Measurements from ENCODE around the gene FKBP5.

Gene FKBP5

GRCh38 chr6:35534407-35535170 lies 154.1 kb downstream of the FKBP5 start:
- ATAC-seq (ENCODE audit: low read depth) (no peak), DNase-seq (ENCODE audit: low spot score) (no peak)
- H3K9me3 ChIP-seq (ENCODE audit: severe bottlenecking) = no peaks in the 10 kb centered on the region
- no peaks in the 10 kb centered on the region for H3K27me3 ChIP-seq (ENCODE audit: insufficient read depth, poor library complexity, severe bottlenecking)
- no peaks in the 10 kb centered on the region for H3K36me3 ChIP-seq (ENCODE audit: low read depth)
- no peak overlapping the region for H3K4me3 ChIP-seq (ENCODE audit: severe bottlenecking)
- H3K4me1 ChIP-seq (ENCODE audit: insufficient read depth, poor library complexity, severe bottlenecking) = no peaks in the 10 kb centered on the region
- no peak for TF ChIP-seq CTCF (IDR thresholded peaks at IDR 0.05; ENCODE audit: poor library complexity, severe bottlenecking)
- no peak overlapping the region for H3K27ac ChIP-seq (ENCODE audit: poor library complexity, severe bottlenecking)

- DNase-seq (ENCODE audit: low spot score) = no peak
- ATAC-seq (ENCODE audit: low read depth) = no peak
- H3K27ac ChIP-seq (ENCODE audit: poor library complexity, severe bottlenecking) = no peak overlapping the region
- no peaks in the 10 kb centered on the region for H3K27me3 ChIP-seq (ENCODE audit: insufficient read depth, poor library complexity, severe bottlenecking)
- H3K9me3 ChIP-seq (ENCODE audit: severe bottlenecking) = no peaks in the 10 kb centered on the region
- no peak overlapping the region for H3K4me3 ChIP-seq (ENCODE audit: severe bottlenecking)
- H3K4me1 ChIP-seq (ENCODE audit: insufficient read depth, poor library complexity, severe bottlenecking) = no peaks in the 10 kb centered on the region
- no peaks in the 10 kb centered on the region for H3K36me3 ChIP-seq (ENCODE audit: low read depth)
- no peak for TF ChIP-seq CTCF (IDR thresholded peaks at IDR 0.05; ENCODE audit: poor library complexity, severe bottlenecking)
These were observed 154.7 kb downstream of the FKBP5 start for GRCh38 chr6:35533981-35534380.

GRCh38 chr6:35532126-35532525 lies 156.6 kb downstream of the FKBP5 start:
- H3K4me3 ChIP-seq (ENCODE audit: severe bottlenecking) = no peak overlapping the region
- no peaks in the 10 kb centered on the region for H3K36me3 ChIP-seq (ENCODE audit: low read depth)
- H3K27me3 ChIP-seq (ENCODE audit: insufficient read depth, poor library complexity, severe bottlenecking) = no peaks in the 10 kb centered on the region
- H3K4me1 ChIP-seq (ENCODE audit: insufficient read depth, poor library complexity, severe bottlenecking) = no peaks in the 10 kb centered on the region
- no peak overlapping the region for H3K27ac ChIP-seq (ENCODE audit: poor library complexity, severe bottlenecking)
- no peaks in the 10 kb centered on the region for H3K9me3 ChIP-seq (ENCODE audit: severe bottlenecking)
- ATAC-seq (ENCODE audit: low read depth) (no peak), DNase-seq (ENCODE audit: low spot score) (no peak)
- no peak for TF ChIP-seq CTCF (IDR thresholded peaks at IDR 0.05; ENCODE audit: poor library complexity, severe bottlenecking)

GRCh38 chr6:35524380-35525020 lies 164.2 kb downstream of the FKBP5 start:
- no peaks in the 10 kb centered on the region for H3K27me3 ChIP-seq (ENCODE audit: insufficient read depth, poor library complexity, severe bottlenecking)
- DNase-seq (ENCODE audit: low spot score) (no peak), ATAC-seq (ENCODE audit: low read depth) (no peak)
- no peak for TF ChIP-seq CTCF (IDR thresholded peaks at IDR 0.05; ENCODE audit: poor library complexity, severe bottlenecking)
- H3K4me1 ChIP-seq (ENCODE audit: insufficient read depth, poor library complexity, severe bottlenecking) = peaks cover 3% of the 10 kb centered on the region
- H3K36me3 ChIP-seq (ENCODE audit: low read depth) = no peaks in the 10 kb centered on the region
- H3K9me3 ChIP-seq (ENCODE audit: severe bottlenecking) = no peaks in the 10 kb centered on the region
- no peak overlapping the region for H3K4me3 ChIP-seq (ENCODE audit: severe bottlenecking)
- no peak overlapping the region for H3K27ac ChIP-seq (ENCODE audit: poor library complexity, severe bottlenecking)

All from RWPE2 (cell line).